HG03135 (cell line): Measurements from ENCODE around the gene TRIM22.
"Not testable (repeated sequence)": the region's sequence is repeated elsewhere in the genome, so short reads cannot be mapped to it uniquely, and the experiment has no call there.

Source experiments
- ATAC-seq: cut with Tn5 transposase; IDR thresholded peaks from one replicate; pipeline ENCODE4 v1.9.1; 2021; ENCODE audit warnings: mild to moderate bottlenecking, moderate library complexity; ENCODE audit not compliant: unreplicated experiment

TRIM22 gene, protein sequence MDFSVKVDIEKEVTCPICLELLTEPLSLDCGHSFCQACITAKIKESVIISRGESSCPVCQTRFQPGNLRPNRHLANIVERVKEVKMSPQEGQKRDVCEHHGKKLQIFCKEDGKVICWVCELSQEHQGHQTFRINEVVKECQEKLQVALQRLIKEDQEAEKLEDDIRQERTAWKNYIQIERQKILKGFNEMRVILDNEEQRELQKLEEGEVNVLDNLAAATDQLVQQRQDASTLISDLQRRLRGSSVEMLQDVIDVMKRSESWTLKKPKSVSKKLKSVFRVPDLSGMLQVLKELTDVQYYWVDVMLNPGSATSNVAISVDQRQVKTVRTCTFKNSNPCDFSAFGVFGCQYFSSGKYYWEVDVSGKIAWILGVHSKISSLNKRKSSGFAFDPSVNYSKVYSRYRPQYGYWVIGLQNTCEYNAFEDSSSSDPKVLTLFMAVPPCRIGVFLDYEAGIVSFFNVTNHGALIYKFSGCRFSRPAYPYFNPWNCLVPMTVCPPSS

DNA sequence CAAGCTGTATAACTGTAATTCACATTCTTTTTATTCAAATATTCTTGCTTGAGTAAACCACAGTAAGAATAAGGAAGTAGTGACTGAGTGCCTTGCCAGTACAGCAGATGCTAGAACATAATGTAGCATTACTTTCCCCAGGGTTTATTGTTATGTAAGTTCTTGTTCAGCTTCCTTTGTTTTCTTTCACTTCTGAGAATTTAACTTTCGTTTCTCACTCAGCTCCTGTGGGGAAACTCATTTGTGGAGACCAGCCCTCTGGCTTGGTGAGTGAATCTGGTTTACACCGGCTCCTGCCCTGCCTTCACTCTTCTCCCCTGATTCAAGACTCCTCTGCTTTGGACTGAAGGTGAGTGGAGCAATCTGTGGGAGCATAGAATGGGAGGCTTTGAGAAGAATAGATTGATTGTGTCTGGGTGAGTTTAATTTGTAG is at the start of gene TRIM22:
Gene TRIM22, plus strand, starts transcription at position 240 of the 433 bp plus-strand sequence. CDS start 6,443 bp downstream, outside the sequence.
- peak; percentile 79 for ATAC-seq

DNA sequence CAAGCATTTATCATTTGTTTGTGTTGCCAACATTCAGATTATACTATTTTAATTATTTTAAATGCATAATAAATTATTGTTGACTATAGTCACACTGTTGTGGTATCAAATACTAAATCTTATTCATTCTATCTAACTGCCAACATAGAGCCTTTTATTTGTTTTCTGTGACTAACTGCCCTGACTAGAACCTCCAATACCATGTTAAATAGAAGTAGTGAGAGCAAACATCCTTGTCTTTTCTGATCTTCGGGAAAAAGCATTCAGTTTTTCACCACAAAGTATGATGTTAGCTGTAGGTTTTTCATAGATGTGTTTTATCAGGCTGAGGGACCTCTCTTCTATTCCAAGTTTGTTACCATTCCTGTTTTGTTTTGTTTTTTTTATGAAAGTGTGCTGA is 49.6 kb upstream of the TRIM22 start:
- ATAC-seq, result no peak

DNA sequence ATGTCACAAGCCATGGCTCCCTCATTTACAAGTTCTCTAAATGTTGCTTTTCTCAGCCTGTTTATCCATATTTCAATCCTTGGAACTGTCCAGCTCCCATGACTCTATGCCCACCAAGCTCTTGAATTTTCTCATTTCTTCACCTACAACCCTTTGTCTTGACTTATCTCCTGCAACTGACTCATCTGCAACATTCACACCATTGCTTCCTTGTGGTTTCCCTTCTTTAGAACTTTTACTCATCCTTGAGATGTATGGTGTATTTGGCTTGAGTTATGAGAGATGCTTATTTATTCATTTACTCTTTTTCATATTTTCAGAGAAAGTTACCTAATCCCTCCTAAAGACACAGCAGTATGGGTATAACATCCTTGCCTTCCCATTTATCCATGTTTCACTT is 46.0 kb upstream of the TRIM22 start:
- ATAC-seq, result no peak

DNA sequence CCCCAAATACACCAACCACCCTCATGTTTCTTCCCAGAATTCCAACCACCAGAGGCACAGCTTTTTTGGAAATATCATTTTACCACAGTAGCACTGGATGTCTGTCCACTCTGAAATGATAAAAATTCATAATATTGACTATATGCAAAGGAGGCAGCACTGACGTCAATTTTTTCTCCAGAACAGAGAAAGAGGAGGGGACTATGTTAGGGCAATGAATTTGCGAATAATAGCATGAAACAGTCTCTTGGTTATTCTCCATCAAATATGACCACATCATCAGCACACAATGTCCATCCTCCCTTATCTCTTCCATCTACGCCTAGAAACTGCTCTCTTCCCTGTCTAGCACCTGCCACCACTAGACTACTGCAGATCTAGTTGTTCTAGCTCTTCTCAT is 43.5 kb upstream of the TRIM22 start:
- ATAC-seq, result no peak

DNA sequence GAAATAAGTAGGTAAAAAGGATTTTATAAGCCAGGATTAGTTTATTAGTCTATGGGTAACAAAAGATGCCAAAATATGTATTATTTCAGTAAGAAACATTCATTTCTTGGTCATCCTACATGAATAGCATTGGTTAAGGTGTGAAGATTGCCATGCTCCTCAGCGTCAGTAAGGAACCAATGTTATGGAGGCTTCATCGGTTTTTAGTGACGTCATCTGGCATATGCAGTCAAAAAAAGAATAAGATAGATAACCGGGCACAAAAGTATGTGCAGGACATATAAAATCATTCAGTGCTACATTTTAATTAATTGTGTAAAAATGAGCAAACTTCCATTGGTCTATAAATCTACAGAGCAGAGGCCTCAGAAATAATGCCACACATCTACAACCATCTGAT is 34.1 kb upstream of the TRIM22 start:
- ATAC-seq, result no peak

DNA sequence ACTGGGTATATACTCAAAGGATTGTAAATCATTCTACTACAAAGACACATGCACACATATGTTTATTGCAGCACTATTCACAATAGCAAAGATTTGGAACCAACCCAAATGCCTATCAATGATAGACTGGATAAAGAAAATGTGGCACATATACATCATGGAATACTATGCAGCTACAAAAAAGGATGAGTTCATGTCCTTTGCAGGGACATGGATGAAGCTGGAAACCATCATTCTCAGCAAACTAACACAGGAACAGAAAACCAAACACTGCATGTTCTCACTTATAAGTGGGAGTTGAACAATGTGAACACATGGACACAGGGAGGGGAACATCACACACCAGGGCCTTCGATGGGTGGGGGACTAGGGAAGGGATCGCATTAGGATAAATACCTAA is 32.6 kb upstream of the TRIM22 start:
- ATAC-seq, result not testable (repeated sequence)

DNA sequence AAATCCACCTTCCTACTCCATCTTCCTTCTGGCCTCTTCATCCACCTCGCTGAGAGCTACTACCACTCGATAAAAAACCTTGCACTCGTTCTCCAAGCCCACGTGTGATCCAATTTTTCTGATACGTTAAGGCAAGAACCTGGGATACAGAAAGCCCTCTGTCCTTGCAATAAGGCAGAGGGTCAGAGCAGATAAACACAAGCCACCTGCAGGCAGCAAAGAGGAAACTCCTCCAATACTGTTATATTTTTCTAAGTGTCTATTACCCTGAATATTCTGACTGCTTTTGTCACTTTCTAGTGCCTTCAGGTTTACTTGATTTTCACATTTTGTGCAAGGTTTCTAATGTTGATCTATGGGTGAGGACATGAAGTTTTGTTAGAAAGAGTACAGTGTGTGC is 31.3 kb upstream of the TRIM22 start:
- no peak for ATAC-seq

DNA sequence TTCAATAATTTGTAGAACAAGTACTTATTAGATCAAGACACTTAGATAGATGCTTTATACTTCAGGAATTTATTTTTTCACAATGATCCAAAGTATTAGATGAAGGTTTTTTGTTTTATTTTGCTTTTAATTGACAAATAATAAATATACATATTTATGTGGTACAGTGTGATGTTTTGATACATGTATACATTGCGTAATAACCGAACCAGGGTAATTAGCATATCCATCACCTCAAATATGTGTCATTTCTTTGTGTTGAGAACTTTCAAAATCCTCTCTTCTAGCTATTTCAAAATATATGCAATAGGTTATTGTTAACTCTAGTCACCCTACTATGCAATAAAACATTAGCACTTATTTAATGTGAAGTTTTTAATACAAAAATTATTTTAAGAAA is 26.1 kb upstream of the TRIM22 start:
- ATAC-seq, result no peak

DNA sequence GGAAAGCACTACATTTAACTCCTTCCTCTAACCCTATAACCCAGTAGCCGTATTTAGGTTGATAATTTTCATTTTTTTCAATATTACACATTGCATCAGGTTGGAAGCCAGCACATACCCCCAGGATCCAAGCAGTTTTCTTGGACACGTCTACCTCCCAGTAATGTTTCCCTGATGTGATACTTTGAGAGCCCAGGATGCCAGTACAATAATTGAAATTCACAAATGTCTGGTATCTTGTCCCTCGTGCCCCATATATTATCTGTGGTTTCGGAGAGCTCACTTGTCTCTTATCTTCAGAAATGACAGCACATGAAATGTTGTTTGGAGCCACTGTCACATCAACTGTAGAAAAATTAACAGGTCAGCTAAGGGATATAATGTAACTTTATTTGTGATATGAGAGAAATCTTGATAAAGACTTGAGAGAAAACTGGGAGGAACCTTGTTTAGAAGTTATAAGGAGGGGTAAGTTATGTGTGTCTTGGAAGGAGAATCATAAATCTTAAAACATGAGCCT is 24.5 kb upstream of the TRIM22 start:
- ATAC-seq, result no peak

DNA sequence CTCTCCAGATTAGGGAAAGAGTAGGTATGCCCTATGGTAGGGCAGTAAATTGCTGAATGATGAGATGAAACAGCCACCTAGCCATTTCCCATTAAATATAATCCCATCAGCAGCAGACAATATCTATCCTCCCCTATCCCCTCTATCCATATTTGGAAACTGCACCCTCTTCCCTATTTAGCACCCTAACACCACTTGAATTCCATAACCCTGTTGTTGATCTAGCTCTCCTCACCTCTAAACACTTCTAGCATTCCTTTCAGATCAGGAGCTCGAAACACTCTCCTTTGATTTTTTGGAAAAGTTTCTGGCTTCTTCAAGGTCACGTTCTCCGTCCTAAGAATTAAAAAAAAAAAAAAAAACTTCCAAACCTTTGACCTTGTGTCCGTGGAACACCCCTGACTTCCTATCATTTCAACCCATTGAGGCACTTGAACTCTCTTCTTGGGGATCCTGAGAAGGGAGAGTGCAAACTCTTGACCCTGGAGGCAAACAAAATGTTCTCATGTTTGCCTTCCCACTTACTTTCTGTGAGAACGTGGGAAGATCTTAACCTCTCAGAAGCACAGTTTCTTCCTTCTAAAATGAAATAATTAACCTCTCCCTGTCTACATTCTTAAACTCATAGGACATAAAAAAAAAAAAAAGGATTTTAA is 23.7 kb upstream of the TRIM22 start:
- ATAC-seq, result no peak

DNA sequence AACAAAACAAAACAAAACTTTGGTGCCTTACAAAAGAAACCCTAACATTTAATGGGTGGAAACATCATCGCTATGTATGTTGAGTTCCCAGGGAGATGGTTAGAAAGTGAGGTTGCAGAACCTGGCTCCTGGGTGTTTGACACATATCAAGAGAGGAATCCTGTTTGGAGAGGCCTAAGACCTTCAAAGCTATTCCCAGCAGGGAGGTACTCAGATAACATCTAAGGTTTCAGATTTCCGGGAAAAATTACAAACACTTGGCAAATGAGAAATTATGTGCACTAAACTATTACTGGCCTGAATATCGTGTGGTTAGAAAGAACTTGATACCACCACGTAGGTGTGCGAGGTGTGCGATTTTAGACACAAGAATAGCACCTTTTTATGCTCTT is 23.2 kb upstream of the TRIM22 start:
- no peak for ATAC-seq

DNA sequence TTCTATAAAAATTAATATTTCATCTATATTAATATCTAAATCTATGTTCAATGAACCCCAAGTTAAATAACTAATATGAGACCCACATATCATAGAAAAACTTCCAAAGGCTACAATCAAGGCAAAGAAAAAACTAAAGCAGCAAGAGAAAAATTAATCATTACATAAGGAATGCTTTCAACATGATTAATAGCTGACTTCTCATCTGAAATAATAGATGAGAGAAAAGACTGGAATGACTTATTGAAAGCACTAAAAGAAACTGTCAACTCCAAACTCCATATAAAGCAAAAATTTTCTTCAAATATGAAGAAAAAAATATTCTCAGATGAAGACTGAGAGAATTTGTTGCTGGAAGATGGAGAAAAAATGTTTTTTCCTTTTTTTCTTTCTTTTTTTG is 17.8 kb upstream of the TRIM22 start:
- ATAC-seq, result no peak

DNA sequence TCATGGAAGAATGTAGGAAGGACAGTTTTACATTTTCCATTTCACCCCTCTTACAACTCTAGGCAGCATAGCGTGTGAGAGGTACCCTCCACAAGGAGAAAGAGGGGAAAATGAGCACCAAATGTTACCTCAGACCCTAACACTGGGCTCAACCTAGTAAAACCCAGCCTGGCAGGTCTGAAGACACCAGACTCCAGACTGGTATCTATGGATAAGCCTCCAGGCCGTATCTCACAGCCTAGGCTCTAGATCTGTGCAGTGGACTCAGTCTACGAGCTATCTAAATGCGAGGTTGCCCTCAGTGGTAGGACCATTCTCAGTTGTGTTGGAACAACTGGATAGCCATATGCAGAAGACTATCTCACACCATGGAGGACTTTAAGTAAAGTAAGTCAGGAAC is 15.2 kb upstream of the TRIM22 start:
- ATAC-seq, result no peak

DNA sequence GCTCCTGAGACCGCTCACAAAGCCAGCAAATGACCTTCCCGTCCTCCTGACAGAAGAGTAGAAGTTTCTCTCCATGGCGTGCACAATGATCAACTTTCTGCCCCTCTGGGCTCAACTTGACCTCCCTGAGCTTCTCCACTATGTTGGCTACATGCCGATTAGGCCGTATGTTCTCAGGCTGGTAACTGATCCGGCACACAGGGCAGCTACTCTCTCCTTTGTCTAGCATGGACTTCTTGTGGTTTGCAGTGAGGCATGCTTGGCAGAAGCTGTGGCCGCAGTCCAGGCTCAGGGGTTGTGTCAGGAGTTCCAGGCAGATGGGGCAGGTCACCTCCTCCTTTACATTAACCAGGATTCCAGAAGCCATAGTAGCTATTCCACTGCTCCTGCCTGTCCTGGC is 9.8 kb upstream of the TRIM22 start:
- ATAC-seq, result no peak

DNA sequence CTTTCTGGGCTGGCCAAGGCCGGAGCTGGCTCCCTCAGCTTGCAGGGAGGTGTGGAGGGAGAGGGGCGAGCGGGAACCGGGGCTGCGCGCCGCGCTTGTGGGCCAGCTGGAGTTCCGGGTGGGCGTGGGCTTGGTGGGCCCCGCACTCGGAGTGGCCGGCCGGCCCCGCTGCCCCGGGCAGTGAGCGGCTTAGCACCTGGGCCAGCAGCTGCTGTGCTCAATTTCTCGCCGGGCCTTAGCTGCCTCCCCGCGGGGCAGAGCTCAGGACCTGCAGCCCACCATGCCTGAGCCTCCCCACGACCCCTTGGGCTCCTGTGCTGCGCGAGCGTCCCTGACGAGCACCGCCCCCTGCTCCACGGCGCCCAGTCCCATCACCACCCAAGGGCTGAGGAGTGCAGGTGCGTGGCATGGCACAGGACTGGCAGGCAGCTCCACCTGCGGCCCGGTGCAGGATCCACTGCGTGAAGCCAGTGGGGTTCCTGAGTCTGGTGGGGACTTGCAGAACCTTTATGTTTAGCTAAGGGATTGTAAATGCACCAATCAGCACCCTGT is 6.6 kb upstream of the TRIM22 start:
- ATAC-seq, result not testable (repeated sequence)

DNA sequence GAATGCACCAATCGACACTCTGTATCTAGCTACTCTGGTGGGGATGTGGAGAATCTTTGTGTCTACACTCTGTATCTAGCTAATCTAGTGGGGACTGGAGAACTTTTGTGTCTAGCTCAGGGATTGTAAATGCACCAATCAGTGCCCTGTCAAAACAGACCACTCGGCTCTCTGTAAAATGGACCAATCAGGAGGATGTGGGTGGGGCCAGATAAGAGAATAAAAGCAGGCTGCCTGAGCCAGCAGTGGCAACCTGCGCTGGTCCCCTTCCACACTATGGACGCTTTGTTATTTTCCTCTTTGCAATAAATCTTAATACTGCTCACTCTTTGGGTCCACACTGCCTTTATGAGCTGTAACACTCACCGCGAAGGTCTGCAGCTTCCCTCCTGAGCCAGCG is 6.0 kb upstream of the TRIM22 start:
- not testable (repeated sequence) for ATAC-seq

DNA sequence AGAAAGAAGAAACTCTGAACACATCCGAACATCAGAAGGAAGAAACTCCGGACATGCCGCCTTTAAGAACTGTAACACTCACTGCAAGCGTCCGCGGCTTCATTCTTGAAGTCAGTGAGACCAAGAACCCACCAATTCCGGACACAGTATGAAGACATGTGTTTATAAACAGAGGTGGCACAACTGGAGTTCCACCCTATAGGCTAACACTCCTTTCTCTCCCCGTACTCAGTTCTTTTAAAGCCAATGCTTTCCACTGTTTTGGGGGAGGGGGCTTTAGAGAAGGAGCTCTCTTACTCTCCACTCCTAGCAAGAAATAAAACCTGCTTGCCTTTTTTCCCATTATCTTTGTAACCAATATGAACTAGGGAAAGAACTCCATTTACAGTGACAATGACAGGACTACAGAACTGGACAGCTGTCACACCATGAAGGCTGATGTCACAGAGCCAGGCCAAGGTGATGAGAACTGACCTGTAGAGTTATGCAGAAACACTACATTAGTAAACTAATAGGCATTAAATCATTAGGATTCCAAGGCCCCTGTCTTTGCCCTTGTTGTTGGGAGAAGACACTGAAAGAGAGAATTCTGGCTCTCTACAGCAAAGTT is 5.4 kb upstream of the TRIM22 start:
- no peak for ATAC-seq

DNA sequence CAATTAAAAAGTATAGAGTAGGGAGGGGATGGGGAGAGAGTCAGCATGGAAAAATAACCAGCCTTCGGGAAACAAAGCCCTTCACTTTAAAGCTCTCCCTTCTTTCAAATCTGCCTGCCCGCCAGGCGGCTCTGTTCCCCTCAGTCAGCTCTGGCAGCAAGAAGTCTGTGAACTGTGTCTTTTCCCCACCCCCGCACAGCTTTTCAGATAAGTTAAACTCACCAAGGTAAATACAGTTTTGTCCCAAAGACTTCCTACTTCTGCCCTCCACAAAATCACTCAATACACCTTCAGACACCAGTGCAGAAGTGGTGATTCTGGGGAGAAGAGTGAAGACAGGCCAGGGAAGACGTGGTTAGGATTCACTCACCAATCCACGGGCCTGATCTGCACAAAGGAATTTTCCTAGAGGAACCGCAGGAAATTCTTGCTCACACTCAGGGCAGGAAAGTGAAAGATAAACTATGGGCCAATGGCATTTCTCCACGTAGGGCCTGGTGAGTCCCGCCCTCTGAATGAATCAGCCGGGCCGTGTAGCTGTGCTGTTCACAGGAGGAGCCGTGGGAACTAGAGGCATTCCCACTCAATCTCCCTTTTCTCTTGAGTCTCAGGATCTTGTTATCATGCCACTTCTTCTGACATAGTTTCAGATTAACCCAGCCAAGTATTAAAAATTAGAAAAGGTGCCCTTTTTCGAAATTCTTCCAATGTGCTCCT is 4.8 kb upstream of the TRIM22 start, which contains the start of gene TRIM5:
Gene TRIM5, minus strand, starts transcription at position 429 of the 717 bp plus-strand sequence. CDS start 4,897 bp downstream, outside the sequence.
- peak; percentile 64 for ATAC-seq

DNA sequence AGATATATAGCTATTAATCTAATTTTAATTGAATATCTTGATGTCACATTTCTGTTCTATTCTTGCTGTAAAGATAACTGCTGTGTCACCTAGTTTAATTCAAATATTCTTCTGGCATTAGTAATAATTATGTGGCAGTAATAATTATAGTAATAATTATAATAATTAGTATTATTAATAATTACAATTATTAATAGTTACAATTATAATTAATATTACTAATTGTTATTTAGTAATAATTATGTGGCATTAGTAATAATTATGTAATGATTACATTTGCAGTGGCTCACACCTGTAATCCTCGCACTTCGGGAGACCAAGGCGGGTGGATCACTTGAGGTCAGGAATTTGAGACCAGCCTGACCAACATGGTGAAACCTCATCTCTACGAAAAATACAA is 3.2 kb upstream of the TRIM22 start:
- no peak for ATAC-seq

DNA sequence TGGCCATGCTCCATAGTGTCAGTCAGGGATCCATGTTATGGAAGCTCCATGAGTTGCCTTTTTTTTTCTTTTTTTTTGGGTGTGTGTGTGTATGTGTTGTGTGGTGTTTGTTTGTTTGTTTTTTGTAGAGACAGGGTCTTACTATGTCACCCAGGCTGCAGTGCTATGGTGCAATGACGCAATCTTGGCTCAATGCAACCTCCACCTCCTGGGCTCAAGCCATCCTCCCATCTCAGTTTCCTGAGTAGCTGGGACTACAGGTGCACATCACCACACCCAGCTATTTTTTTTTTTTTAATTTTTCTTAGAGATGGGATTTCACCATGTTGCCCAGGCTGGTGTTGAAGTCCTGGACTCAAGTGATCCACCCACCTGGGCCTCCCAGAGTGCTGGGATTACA is 1.1 kb upstream of the TRIM22 start:
- ATAC-seq, result no peak

DNA sequence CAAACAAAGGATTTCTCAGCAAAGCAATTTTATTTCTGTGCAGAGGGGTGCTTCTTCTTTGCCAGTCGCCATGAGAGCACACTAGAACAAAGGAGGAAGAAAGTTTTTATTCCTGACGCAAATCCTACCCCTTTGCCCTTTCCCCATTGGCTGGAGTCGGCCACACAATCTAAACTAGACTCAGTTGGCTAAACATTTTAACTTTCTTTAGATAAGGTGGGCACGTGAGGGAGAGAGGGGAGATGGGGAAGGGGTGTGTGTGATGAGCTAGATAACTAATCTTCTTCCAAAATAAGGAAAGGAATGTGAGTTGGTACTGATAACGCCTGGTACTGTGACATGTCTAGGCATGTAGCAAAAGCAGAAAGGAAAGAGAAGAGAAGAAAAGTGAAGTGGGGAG is 626 bp downstream of the TRIM22 start:
- ATAC-seq, result no peak
